ENCODE measurements around the gene THSD4.

THSD4 gene

DNA sequence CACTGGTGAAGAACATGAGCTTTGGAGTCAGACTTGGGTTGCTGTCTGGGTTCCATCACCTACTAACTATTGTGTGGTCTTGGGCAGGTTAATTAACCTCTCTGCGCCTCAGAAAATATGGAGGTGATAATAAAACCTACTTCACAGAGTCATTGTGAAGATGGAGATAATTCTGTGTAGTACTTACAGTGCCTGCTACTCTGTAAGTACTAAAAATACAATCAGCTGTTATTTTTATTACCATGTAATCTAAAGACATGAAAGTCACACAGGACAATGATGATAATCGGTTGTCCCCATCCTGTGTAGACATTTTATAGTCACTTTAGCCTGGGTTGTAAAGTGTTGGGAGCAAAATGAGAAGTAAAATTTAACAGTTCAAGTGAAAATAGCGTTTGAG lies 334.1 kb downstream of the THSD4 start:
- H3K4me3 Mint-ChIP-seq: no peak overlapping the region
- H3K27ac Mint-ChIP-seq: no peak overlapping the region
- H3K9me3 Mint-ChIP-seq: no peaks in the 10 kb centered on the region
- DNase-seq (ENCODE audit: low spot score in 2 of 2): no peak
- no peak for ATAC-seq (ENCODE audit: low read depth)
- H3K36me3 Mint-ChIP-seq: no peaks in the 10 kb centered on the region
- peaks cover 5% of the 10 kb centered on the region for H3K27me3 Mint-ChIP-seq
- H3K4me1 Mint-ChIP-seq: no peaks in the 10 kb centered on the region

DNA sequence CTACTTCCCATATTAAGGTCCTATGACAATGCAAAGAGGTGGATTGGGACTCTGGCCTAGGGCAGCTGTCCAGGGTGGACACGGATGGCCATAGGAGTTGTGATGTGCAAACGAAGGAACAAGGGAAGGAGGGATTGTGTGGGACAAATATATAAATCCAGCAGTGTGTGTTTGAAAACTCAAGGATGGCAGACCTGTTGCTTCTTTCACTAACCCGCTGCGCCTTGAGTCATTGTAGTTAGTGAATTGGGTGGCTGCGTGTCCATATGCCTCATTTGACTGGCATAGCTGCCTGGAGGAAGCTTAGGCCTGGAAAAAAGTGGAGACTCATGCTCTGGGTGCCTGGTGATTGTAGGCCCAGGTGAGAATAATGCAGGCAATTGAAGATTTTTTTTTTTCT lies 334.7 kb downstream of the THSD4 start:
- no peak for ATAC-seq (ENCODE audit: low read depth)
- Mint-ChIP-seq H3K4me1 (no peaks in the 10 kb centered on the region), H3K27ac (no peak overlapping the region), H3K36me3 (no peaks in the 10 kb centered on the region), H3K4me3 (no peak overlapping the region), H3K27me3 (peaks cover 5% of the 10 kb centered on the region), H3K9me3 (no peaks in the 10 kb centered on the region)
- no peak for DNase-seq (ENCODE audit: low spot score in 2 of 2)

DNA sequence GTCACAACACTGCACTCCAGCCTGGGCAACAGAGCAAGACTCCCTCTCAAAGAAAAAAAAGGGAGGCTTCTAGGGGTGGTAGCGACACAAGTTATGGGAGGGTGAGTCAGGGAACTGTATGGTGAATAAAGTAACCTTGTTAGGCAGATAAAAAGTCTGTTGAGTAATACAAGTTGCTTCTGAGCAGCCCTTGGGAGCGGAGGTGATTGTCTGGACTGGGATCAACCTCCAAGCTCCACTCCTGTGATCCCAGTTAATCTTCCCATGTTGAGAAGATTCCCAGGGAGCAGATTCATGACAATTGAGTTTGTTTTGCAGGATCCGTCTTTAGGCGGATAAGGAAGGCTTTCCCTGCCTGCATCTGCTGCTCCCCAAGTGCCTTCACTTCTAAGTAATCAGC lies 335.9 kb downstream of the THSD4 start:
- Mint-ChIP-seq H3K27me3 (peaks cover 5% of the 10 kb centered on the region), H3K9me3 (no peaks in the 10 kb centered on the region), H3K4me3 (no peak overlapping the region), H3K36me3 (no peaks in the 10 kb centered on the region), H3K4me1 (no peaks in the 10 kb centered on the region), H3K27ac (no peak overlapping the region)
- DNase-seq (ENCODE audit: low spot score in 2 of 2): no peak
- no peak for ATAC-seq (ENCODE audit: low read depth)

DNA sequence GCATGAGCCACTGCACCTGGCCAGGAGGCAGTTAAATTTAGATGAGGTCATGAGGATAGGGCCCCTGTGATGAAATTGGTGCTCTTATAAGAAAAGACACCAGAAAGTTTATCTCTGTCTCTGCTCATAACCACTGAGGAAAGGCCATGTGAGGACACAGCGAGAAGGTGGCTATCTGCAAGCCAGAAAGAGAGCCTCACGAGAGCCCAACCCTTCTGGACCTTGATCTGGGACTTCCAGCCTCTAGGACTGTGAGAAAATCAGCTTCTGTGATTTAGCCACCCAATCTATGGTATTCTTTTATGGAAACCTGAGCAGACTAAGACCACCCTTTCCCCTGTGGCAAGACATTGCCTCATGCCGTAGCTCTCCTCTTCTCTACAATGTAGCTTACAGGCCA lies 337.6 kb downstream of the THSD4 start:
- Mint-ChIP-seq H3K27ac (no peak overlapping the region), H3K4me1 (no peaks in the 10 kb centered on the region), H3K9me3 (no peaks in the 10 kb centered on the region), H3K4me3 (no peak overlapping the region), H3K36me3 (no peaks in the 10 kb centered on the region), H3K27me3 (peaks cover 8% of the 10 kb centered on the region)
- DNase-seq (ENCODE audit: low spot score in 2 of 2) (no peak), ATAC-seq (ENCODE audit: low read depth) (no peak)

DNA sequence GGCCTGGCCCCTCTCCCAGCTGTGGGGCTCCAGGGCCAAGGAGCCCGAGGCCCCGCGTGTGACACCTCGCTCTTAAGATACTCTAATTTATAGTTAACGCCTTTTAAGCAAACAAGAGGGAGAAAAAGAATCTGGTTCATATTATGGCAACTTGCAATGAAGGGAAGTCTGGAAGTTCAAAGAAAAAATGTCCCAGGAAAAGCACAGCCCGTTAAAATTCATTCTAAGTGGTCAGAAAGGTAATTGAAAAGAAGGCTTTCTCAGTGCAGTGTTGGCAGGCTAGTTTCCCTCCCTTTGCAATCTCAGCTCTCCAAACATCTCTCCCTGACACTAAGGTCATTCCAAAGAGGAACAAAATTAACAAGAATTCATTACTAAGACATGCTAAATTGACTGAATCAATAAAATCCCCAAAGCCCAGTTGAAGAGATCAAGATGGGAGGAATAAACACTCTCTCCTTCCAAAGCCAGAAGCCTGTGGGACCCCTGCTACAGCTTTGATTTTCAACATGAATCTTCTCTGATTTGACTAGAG lies 339.3 kb downstream of the THSD4 start:
- H3K27ac Mint-ChIP-seq: no peak overlapping the region
- H3K9me3 Mint-ChIP-seq: no peaks in the 10 kb centered on the region
- no peak overlapping the region for H3K4me3 Mint-ChIP-seq
- H3K4me1 Mint-ChIP-seq: no peaks in the 10 kb centered on the region
- peaks cover 8% of the 10 kb centered on the region for H3K27me3 Mint-ChIP-seq
- ATAC-seq (ENCODE audit: low read depth) (no peak), DNase-seq (ENCODE audit: low spot score in 2 of 2) (no peak)
- H3K36me3 Mint-ChIP-seq: no peaks in the 10 kb centered on the region

DNA sequence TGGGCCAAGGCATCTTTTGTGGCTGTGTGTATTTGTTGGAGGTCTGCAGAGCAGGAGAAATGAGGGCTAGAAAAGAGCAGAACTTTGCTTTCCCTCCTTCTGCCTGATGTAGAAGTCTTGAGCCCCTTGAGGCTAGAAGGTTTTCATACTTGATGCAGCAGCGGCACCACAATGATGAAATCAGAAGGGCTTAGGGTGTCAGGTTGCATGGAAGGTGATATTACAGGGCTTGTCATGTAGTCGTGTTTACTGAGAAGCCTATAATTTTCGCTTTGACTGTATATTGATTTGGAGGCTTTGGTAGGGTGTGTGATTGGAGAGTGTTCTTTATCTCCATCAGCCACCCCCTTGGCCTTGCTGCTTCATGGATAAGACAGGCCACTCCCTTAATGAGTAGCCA lies 339.8 kb downstream of the THSD4 start:
- Mint-ChIP-seq H3K4me3 (no peak overlapping the region), H3K9me3 (no peaks in the 10 kb centered on the region), H3K36me3 (no peaks in the 10 kb centered on the region), H3K27ac (no peak overlapping the region), H3K27me3 (peaks cover 8% of the 10 kb centered on the region), H3K4me1 (no peaks in the 10 kb centered on the region)
- ATAC-seq (ENCODE audit: low read depth) (no peak), DNase-seq (ENCODE audit: low spot score in 2 of 2) (no peak)

DNA sequence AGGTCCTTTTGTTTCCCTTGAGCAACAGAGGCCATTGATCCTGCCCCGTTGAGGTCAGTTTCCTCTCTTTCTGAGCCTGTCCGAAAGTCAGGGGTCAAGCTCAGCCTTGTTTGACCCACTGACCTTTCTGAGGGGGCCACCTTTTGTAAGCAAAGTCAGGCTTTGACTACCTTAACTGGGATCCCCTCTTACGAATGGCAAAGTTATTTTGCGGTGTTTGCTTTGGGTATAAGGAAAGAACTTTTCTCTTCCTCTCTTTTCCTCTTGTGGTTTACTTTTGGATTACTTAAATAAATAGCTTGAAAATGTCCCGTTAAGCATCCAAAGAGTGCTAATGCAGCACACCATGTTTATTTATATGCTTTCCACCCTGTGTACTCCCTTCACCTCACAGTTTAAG lies 340.6 kb downstream of the THSD4 start:
- ATAC-seq (ENCODE audit: low read depth): no peak
- no peak overlapping the region for H3K4me3 Mint-ChIP-seq
- no peaks in the 10 kb centered on the region for H3K9me3 Mint-ChIP-seq
- no peaks in the 10 kb centered on the region for H3K4me1 Mint-ChIP-seq
- H3K27me3 Mint-ChIP-seq: peaks cover 8% of the 10 kb centered on the region
- no peak for DNase-seq (ENCODE audit: low spot score in 2 of 2)
- no peak overlapping the region for H3K27ac Mint-ChIP-seq
- no peaks in the 10 kb centered on the region for H3K36me3 Mint-ChIP-seq

DNA sequence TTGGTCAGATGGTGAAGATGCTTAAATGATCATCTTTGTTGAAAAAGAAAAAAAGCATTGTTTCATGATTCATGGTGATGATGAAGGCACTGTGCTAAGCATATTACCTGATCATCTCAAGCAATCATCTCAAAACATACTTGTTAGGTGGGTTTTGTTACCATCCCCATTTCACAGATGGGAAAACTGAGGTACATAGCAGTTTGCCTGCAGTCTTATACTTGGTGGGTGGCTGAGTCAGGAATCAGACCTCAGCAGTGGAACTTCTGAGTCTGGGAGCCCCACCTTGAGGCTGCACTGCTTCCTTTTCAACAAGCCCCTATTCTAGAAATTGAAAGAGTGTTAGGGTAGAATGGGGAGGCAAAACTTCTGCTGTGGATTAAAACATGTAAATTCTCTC lies 341.1 kb downstream of the THSD4 start:
- Mint-ChIP-seq H3K4me1 (no peaks in the 10 kb centered on the region), H3K9me3 (no peaks in the 10 kb centered on the region)

DNA sequence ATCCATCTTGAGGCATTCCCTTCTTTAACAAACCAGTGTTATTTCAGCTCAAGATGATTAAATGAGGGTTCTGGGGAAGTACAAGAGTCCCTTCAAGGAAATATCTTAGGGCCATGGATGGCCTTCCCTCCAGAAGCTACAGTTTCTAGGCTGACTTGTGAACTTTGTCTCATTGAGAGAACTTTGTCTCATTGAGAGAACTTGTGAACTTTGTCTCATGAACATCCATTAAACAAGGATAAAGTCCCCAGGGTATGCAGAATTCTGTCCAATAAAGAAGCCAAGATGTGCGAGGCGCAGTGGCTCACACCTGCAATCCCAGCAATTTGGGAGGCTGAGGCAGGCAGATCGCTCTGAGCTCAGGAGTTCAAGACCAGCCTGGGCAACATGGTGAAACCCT lies 341.5 kb downstream of the THSD4 start:
- Mint-ChIP-seq H3K36me3 (no peaks in the 10 kb centered on the region), H3K4me1 (no peaks in the 10 kb centered on the region), H3K9me3 (no peaks in the 10 kb centered on the region), H3K27me3 (peaks cover 6% of the 10 kb centered on the region), H3K4me3 (no peak overlapping the region), H3K27ac (no peak overlapping the region)
- DNase-seq (ENCODE audit: low spot score in 2 of 2) (no peak), ATAC-seq (ENCODE audit: low read depth) (no peak)

More for the DNA sequence above, 341.1 kb downstream of the THSD4 start:
- DNase-seq (ENCODE audit: low spot score in 2 of 2): no peak
- ATAC-seq (ENCODE audit: low read depth): no peak
- no peak overlapping the region for H3K4me3 Mint-ChIP-seq
- H3K36me3 Mint-ChIP-seq: no peaks in the 10 kb centered on the region
- H3K27me3 Mint-ChIP-seq: peaks cover 8% of the 10 kb centered on the region
- no peak overlapping the region for H3K27ac Mint-ChIP-seq

DNA sequence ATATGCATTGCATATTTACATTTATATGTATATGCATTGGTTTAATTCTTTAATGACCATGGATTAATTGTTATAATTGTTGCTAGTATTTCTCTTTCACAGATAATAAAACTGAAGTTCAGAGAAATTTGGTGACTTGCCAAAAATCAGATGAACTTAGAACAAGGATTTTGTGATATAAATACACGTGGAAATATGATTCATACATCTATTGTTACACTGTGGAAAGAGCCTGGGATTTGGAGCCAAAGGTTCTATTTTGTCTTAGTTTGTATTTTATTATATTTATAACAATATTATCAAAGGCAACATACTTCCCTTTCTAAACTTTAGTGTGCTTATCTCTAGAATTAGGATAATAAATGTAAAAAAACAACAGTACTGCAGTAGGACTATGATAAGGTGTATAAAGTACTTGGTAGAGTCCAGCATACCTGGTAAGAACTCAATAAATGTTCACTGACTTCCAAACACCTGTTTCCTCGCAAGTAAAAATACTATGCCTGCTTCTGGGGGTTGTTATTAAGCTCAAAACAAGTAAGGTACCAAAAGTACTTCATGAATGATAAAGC lies 342.9 kb downstream of the THSD4 start:
- Mint-ChIP-seq H3K4me3 (no peak overlapping the region), H3K9me3 (no peaks in the 10 kb centered on the region), H3K27ac (no peak overlapping the region), H3K27me3 (peaks cover 3% of the 10 kb centered on the region), H3K4me1 (no peaks in the 10 kb centered on the region), H3K36me3 (no peaks in the 10 kb centered on the region)
- DNase-seq (ENCODE audit: low spot score in 2 of 2): no peak
- ATAC-seq (ENCODE audit: low read depth): no peak

DNA sequence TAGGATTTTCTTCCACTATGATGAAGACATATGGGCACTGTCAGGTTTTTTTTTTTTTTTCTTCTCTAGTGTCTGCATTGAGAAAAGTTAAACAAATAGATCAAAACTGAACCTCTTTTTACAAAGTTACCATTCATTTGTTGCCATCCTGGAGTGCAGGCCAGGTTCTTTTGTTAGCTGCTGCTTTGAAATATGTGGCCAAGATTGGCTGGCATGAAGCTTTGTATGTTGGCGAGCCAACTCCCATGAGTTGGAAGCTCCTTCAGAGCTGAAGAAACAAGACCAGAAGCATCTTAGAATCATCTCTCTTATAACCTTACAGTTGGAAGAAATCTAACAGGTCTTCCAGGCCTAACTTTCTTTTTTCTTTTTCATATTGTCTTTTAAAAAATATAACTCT lies 346.5 kb downstream of the THSD4 start:
- DNase-seq (ENCODE audit: low spot score in 2 of 2): no peak
- no peak overlapping the region for H3K4me3 Mint-ChIP-seq
- ATAC-seq (ENCODE audit: low read depth): no peak
- H3K36me3 Mint-ChIP-seq: no peaks in the 10 kb centered on the region
- peaks cover 6% of the 10 kb centered on the region for H3K27me3 Mint-ChIP-seq
- no peak overlapping the region for H3K27ac Mint-ChIP-seq
- no peaks in the 10 kb centered on the region for H3K9me3 Mint-ChIP-seq
- H3K4me1 Mint-ChIP-seq: no peaks in the 10 kb centered on the region

DNA sequence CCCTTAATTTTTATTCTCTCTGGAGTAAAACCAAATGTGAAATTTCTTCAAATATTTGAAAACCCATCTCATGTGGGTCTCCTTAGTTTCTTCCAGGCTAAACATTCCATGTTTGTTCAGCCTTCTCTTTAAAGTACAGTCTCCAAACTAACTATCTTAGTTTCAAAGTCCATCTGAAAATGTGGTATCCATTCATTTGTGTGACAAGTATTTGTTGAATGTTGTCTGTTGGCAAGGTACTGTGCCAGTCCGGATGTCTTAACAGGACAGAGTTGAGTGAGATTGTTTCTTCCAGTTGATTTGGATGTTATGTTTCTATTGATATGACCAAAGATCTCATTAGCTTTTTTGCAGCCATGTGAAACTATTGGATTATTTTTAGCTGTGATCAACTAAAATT lies 347.4 kb downstream of the THSD4 start:
- H3K4me3 Mint-ChIP-seq: no peak overlapping the region
- H3K27ac Mint-ChIP-seq: no peak overlapping the region
- no peaks in the 10 kb centered on the region for H3K4me1 Mint-ChIP-seq
- H3K9me3 Mint-ChIP-seq: no peaks in the 10 kb centered on the region
- no peak for ATAC-seq (ENCODE audit: low read depth)
- DNase-seq (ENCODE audit: low spot score in 2 of 2): no peak
- no peaks in the 10 kb centered on the region for H3K36me3 Mint-ChIP-seq
- H3K27me3 Mint-ChIP-seq: peaks cover 6% of the 10 kb centered on the region

DNA sequence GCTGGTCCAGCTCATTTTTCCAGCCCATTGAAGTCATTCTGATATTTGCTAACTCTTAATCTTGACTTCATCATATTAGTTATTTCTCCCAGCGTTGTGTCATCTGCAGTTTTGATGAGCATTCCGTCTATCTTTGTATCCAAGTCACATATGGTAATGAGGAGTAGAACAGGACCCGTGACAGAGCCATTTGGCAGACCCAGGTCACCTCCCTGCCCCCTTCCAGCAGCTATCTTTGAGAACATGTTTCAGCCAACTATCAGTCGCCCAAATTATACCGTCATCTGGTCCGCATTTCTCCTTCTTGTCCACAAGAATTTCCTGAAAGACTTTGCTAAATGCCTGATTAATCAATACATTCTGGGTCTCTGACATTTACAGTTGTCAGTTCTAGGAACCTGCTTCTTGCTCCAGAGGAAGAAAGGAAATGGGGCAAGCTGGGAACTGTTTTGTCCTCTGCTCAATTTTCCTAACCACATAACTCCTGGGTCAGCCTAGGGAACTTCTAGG lies 347.9 kb downstream of the THSD4 start:
- ATAC-seq (ENCODE audit: low read depth) (no peak), DNase-seq (ENCODE audit: low spot score in 2 of 2) (no peak)
- Mint-ChIP-seq H3K4me1 (no peaks in the 10 kb centered on the region), H3K27me3 (peaks cover 6% of the 10 kb centered on the region), H3K9me3 (no peaks in the 10 kb centered on the region), H3K36me3 (peaks cover 1% of the 10 kb centered on the region), H3K27ac (no peak overlapping the region), H3K4me3 (no peak overlapping the region)

DNA sequence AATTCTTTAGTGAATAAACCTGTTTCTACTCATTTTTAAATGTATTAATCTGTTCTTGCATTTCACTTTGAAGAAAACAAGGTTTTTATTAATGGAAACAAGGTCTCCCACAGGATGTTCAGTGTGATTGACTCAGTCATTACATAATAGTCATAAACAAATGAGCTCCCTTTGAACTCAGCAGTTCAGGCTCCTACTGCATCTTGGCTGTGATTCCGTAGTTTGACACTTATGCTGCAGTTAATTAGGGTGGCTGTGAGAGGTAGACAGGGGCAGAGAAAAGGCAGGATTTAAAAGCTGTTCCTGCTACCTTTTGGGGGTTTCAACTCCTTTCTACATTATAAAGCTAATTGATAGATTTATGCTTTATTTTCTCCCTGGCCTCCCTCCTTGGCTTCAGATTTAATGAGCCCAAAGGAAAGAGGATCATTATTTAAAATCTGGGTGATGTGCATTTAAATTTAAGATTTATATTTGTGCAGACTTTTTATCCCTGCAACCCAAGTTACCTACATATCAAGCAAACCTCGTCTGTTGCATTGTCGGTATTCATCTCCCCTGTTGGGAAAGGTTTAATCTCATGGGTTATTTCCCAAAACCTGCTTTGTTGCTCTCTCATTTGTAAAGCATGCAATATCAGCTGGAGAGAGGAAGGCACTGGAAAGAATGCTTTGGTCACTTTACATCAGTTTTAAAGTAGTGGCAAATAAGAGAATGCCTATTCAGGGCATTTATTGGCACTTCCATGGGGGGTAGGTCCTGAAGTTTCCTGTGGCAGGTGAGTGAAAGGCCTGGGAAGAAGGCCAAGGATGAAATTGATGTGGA lies 350.1 kb downstream of the THSD4 start:
- DNase-seq (ENCODE audit: low spot score in 2 of 2) (no peak), ATAC-seq (ENCODE audit: low read depth) (no peak)
- Mint-ChIP-seq H3K27me3 (peaks cover 6% of the 10 kb centered on the region), H3K4me1 (no peaks in the 10 kb centered on the region), H3K9me3 (no peaks in the 10 kb centered on the region), H3K4me3 (no peak overlapping the region), H3K27ac (no peak overlapping the region), H3K36me3 (peaks cover 1% of the 10 kb centered on the region)

All from memory B cell (primary cell).